ENCODE data around the gene NAV2.

Gene NAV2

GRCh38 chr11:20010156-20010850 is 297.7 kb downstream of the NAV2 start:
- DNase-seq, result no peak

- no peak for DNase-seq
Measured at GRCh38 chr11:20010851-20011225, 298.2 kb downstream of the NAV2 start.

GRCh38 chr11:20011307-20011951 is 298.8 kb downstream of the NAV2 start:
- no peak for DNase-seq

- no peak for DNase-seq
Measured at GRCh38 chr11:20013346-20014066, 300.9 kb downstream of the NAV2 start.

- DNase-seq, result no peak
Measured at GRCh38 chr11:20014067-20014402, 301.4 kb downstream of the NAV2 start.

GRCh38 chr11:20015101-20015500 is 302.5 kb downstream of the NAV2 start:
- DNase-seq, result no peak

GRCh38 chr11:20015529-20016427 is 303.1 kb downstream of the NAV2 start:
- DNase-seq, result no peak

GRCh38 chr11:20016526-20016925 is 303.9 kb downstream of the NAV2 start:
- no peak for DNase-seq

GRCh38 chr11:20017320-20017719 is 304.7 kb downstream of the NAV2 start:
- DNase-seq, result no peak

- DNase-seq, result no peak
Measured at GRCh38 chr11:20020198-20020597, 307.6 kb downstream of the NAV2 start.

GRCh38 chr11:20020716-20021115 is 308.1 kb downstream of the NAV2 start:
- no peak for DNase-seq

GRCh38 chr11:20021212-20021611 is 308.6 kb downstream of the NAV2 start:
- no peak for DNase-seq

GRCh38 chr11:20021771-20022362 is 309.2 kb downstream of the NAV2 start:
- no peak for DNase-seq

- no peak for DNase-seq
Measured at GRCh38 chr11:20022363-20023081, 309.9 kb downstream of the NAV2 start.

GRCh38 chr11:20023082-20023426 is 310.4 kb downstream of the NAV2 start:
- DNase-seq, result no peak

- no peak for DNase-seq
Measured at GRCh38 chr11:20024172-20024935, 311.7 kb downstream of the NAV2 start.

GRCh38 chr11:20025332-20025840 is 312.7 kb downstream of the NAV2 start:
- DNase-seq, result no peak

GRCh38 chr11:20026629-20027555 is 314.3 kb downstream of the NAV2 start:
- no peak for DNase-seq

- no peak for DNase-seq
Measured at GRCh38 chr11:20027556-20028013, 314.9 kb downstream of the NAV2 start.

- DNase-seq, result no peak
Measured at GRCh38 chr11:20029193-20029592, 316.6 kb downstream of the NAV2 start.

All from CD4-positive, alpha-beta T cell treated with Interleukin-10 for 1 hour (primary cell).